Prostate gland (tissue), 2 donors: ENCODE results near the gene ADIG.

ENCODE experiments used
- POLR2A ChIP-seq: fragments of 450-650 bp; IDR thresholded peaks from one replicate; pipeline ENCODE4 v1.6.1; 2016; ENCODE audit warnings: antibody characterized with exemption, mild to moderate bottlenecking
- POLR2AphosphoS5 ChIP-seq: sonication (generic); formaldehyde crosslinking; IDR thresholded peaks from one replicate; pipeline ENCODE4 v1.6.1; 2017; ENCODE audit warnings: antibody characterized with exemption
- TF ChIP-seq, protein P1 (sequence below), 4 experiments: fragments of 200-600 bp in 2 of 4; fragments of 450-650 bp in 2 of 4; sonication (generic) in 2 of 4; IDR thresholded peaks; 1 replicate in 3 of 4; 2 replicates in 1 of 4; pipeline ENCODE4 v1.5.1; 2016 to 2019; ENCODE audit warnings: antibody characterized with exemption in 4 of 4, mild to moderate bottlenecking in 2 of 4, moderate library complexity in 2 of 4

DNA sequence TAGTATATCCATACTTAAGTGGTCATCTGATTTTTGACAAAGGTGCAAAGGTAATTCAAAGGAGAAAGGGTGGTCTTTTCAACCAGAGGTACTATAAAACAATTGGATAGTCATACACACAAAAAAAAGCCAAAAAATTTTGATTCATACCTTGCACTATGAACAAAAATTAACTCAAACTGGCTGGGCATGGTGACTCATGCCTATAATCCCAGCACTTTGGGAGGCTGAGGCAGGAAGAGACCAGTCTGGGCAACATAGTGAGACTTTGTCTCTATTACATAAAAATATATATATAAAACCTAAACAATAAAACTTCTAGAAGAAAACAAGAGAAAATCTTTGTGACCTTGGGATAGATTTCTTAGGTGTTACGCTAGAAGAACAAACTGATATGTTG is 43.8 kb upstream of the ADIG start:
- no peak for TF ChIP-seq POLR2A
- TF ChIP-seq, protein P1, sequence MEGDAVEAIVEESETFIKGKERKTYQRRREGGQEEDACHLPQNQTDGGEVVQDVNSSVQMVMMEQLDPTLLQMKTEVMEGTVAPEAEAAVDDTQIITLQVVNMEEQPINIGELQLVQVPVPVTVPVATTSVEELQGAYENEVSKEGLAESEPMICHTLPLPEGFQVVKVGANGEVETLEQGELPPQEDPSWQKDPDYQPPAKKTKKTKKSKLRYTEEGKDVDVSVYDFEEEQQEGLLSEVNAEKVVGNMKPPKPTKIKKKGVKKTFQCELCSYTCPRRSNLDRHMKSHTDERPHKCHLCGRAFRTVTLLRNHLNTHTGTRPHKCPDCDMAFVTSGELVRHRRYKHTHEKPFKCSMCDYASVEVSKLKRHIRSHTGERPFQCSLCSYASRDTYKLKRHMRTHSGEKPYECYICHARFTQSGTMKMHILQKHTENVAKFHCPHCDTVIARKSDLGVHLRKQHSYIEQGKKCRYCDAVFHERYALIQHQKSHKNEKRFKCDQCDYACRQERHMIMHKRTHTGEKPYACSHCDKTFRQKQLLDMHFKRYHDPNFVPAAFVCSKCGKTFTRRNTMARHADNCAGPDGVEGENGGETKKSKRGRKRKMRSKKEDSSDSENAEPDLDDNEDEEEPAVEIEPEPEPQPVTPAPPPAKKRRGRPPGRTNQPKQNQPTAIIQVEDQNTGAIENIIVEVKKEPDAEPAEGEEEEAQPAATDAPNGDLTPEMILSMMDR (IDR thresholded peaks at IDR 0.05), result no peak
- no peak for TF ChIP-seq POLR2AphosphoS5
